OCI-LY1 (cell line): ENCODE data around the gene ADAM8.
A peak's percentile ranks its signal among the peaks of the same experiment; 100 is the strongest.

Experiments
- H2AFZ ChIP-seq: fragments of 200-600 bp; sonication (generic), shearing (Covaris generic); 2 replicates; pipeline ENCODE4 v1.6.0; 2014; ENCODE audit warnings: antibody characterized with exemption, mild to moderate bottlenecking, low read length
- H3F3A ChIP-seq: fragments of 200-600 bp; sonication (generic), shearing (Covaris generic); 2 replicates; pipeline ENCODE4 v1.6.0; 2014; ENCODE audit warnings: mild to moderate bottlenecking, antibody characterized with exemption, low read length, moderate library complexity; ENCODE audit not compliant: insufficient read depth
- H3K27ac ChIP-seq: fragments of 200-600 bp; sonication (generic); 2 replicates; pipeline ENCODE4 v1.5.1; 2014; ENCODE audit warnings: low read length, mixed run types, mild to moderate bottlenecking, low read depth; ENCODE audit not compliant: poor library complexity, severe bottlenecking
- H3K27me3 ChIP-seq: fragments of 200-600 bp; sonication (generic); 2 replicates; pipeline ENCODE4 v1.6.0; 2014; ENCODE audit warnings: antibody characterized with exemption, mild to moderate bottlenecking, low read length, moderate library complexity; ENCODE audit not compliant: insufficient read depth
- H3K36me3 ChIP-seq: fragments of 200-600 bp; sonication (generic); 2 replicates; pipeline ENCODE4 v1.6.1; 2014; ENCODE audit warnings: mild to moderate bottlenecking, antibody characterized with exemption, low read length, moderate library complexity, mixed read lengths; ENCODE audit not compliant: insufficient read depth
- H3K4me1 ChIP-seq: fragments of 200-600 bp; sonication (generic); 2 replicates; pipeline ENCODE4 v1.5.1; 2014; ENCODE audit warnings: mild to moderate bottlenecking, low read length, moderate library complexity; ENCODE audit not compliant: insufficient read depth, severe bottlenecking
- H3K4me2 ChIP-seq: fragments of 200-600 bp; sonication (generic), shearing (Covaris generic); 2 replicates; pipeline ENCODE4 v1.6.1; 2014; ENCODE audit warnings: low read length
- H3K4me3 ChIP-seq: fragments of 200-600 bp; sonication (generic); 2 replicates; pipeline ENCODE4 v1.5.1; 2014; ENCODE audit warnings: low read length, low read depth, mild to moderate bottlenecking, mixed read lengths; ENCODE audit not compliant: poor library complexity, severe bottlenecking
- H3K79me2 ChIP-seq: fragments of 200-600 bp; shearing (Covaris generic); 2 replicates; pipeline ENCODE4 v1.6.1; 2016; ENCODE audit warnings: mixed run types, low read length, mixed read lengths; ENCODE audit not compliant: insufficient read depth
- H3K9ac ChIP-seq: fragments of 200-600 bp; sonication (generic), shearing (Covaris generic); 2 replicates; pipeline ENCODE4 v1.6.1; 2014; ENCODE audit warnings: mild to moderate bottlenecking, low read length, mixed read lengths
- H3K9me2 ChIP-seq: fragments of 200-600 bp; sonication (generic), shearing (Covaris generic); 2 replicates; pipeline ENCODE4 v1.6.1; 2014; ENCODE audit warnings: low read depth, mild to moderate bottlenecking, low read length, mixed read lengths
- H3K9me3 ChIP-seq: fragments of 200-600 bp; shearing (Covaris generic); 2 replicates; pipeline ENCODE4 v1.6.1; 2014; ENCODE audit warnings: low read length, mixed read lengths
- H4K20me1 ChIP-seq: fragments of 200-600 bp; sonication (generic), shearing (Covaris generic); 2 replicates; pipeline ENCODE4 v1.6.0; 2016; ENCODE audit warnings: mild to moderate bottlenecking, low read length; ENCODE audit not compliant: insufficient read depth
- CTCF ChIP-seq: fragments of 200-600 bp; sonication (generic), shearing (Covaris generic); IDR thresholded peaks from 2 replicates; pipeline ENCODE4 v1.5.1; 2017; ENCODE audit warnings: mild to moderate bottlenecking, antibody characterized with exemption, low read length, moderate library complexity, mixed read lengths
- EZH2 ChIP-seq: fragments of 200-600 bp; sonication (generic), shearing (Covaris generic); IDR thresholded peaks from 2 replicates; pipeline ENCODE4 v1.8.0; 2017; ENCODE audit warnings: borderline replicate concordance, mixed run types, mild to moderate bottlenecking, antibody characterized with exemption, low read length, moderate library complexity, mixed read lengths

The ADAM8 gene

GRCh38 chr10:133306941-133307379, 30.3 kb upstream of the ADAM8 start:
- H3K4me2 ChIP-seq = peak overlapping the region; percentile 95
- no peak overlapping the region for H2AFZ ChIP-seq
- no peak overlapping the region for H3K27ac ChIP-seq
- H3K9ac ChIP-seq = peak overlapping the region; percentile 71
- H3K4me1 ChIP-seq = peaks cover 24% of the 10 kb centered on the region
- peaks cover 32% of the 10 kb centered on the region for H3K36me3 ChIP-seq
- no peaks in the 10 kb centered on the region for H3K27me3 ChIP-seq
- H3K9me3 ChIP-seq = no peaks in the 10 kb centered on the region
- no peaks in the 10 kb centered on the region; the same call in 1 of the 2 replicates for H3K79me2 ChIP-seq
- no peaks in the 10 kb centered on the region for H3F3A ChIP-seq
- TF ChIP-seq CTCF (no peak), EZH2 (no peak)
- no peaks in the 10 kb centered on the region for H3K9me2 ChIP-seq
- no peaks in the 10 kb centered on the region for H4K20me1 ChIP-seq
- peak overlapping the region; percentile 87 for H3K4me3 ChIP-seq

- Histone ChIP-seq H3K4me2 (no peak overlapping the region), H3K4me1 (peaks cover 24% of the 10 kb centered on the region), H3K4me3 (no peak overlapping the region), H3K9ac (no peak overlapping the region), H3K9me2 (no peaks in the 10 kb centered on the region), H3K27ac (no peak overlapping the region), H4K20me1 (no peaks in the 10 kb centered on the region), H2AFZ (no peak overlapping the region), H3K9me3 (no peaks in the 10 kb centered on the region), H3K36me3 (peaks cover 26% of the 10 kb centered on the region), H3K27me3 (no peaks in the 10 kb centered on the region), H3F3A (no peaks in the 10 kb centered on the region), H3K79me2 (no peaks in the 10 kb centered on the region; the same call in 1 of the 2 replicates)
- TF ChIP-seq EZH2 (no peak), CTCF (no peak)
Measured at GRCh38 chr10:133306097-133306476, 29.4 kb upstream of the ADAM8 start.

GRCh38 chr10:133303206-133303605, 26.5 kb upstream of the ADAM8 start:
- H3F3A ChIP-seq = no peaks in the 10 kb centered on the region
- peaks cover 20% of the 10 kb centered on the region for H3K4me1 ChIP-seq
- no peak for TF ChIP-seq CTCF
- TF ChIP-seq EZH2 = no peak
- H4K20me1 ChIP-seq = no peaks in the 10 kb centered on the region
- no peak overlapping the region for H3K9ac ChIP-seq
- peaks cover 34% of the 10 kb centered on the region; the same call in 1 of the 2 replicates for H3K36me3 ChIP-seq
- no peak overlapping the region for H3K4me2 ChIP-seq
- H3K9me3 ChIP-seq = no peaks in the 10 kb centered on the region
- no peak overlapping the region for H2AFZ ChIP-seq
- H3K4me3 ChIP-seq = no peak overlapping the region
- H3K79me2 ChIP-seq = no peaks in the 10 kb centered on the region; the same call in 1 of the 2 replicates
- H3K27ac ChIP-seq = no peak overlapping the region
- no peaks in the 10 kb centered on the region for H3K9me2 ChIP-seq
- no peaks in the 10 kb centered on the region for H3K27me3 ChIP-seq
